AG04450 (cell line): ENCODE results near the gene ITM2B. TPM values are rescaled to one million over a fixed set of nuclear protein-coding genes. Genes with fewer than 3 reads are reported as not detected.
A peak's percentile ranks its signal among the peaks of the same experiment; 100 is the strongest.

Experiments
- CTCF ChIA-PET: fragments of 300-600, 350-600 bp; formaldehyde crosslinking; extraction: SDS; loops from one replicate; lab custom pipeline; 2022; ENCODE audit warnings: antibody characterized with exemption, inconsistent platforms; lab: Charles Lee
- POLR2A ChIA-PET: fragments of 350-600 bp; formaldehyde crosslinking; extraction: SDS; loops from one replicate; lab custom pipeline; 2021; ENCODE audit warnings: antibody characterized with exemption, inconsistent platforms; lab: Yijun Ruan, JAX
- DNase-seq: peaks from one replicate; pipeline ENCODE4 v3.0.0-alpha.2; 2011; ENCODE audit warnings: low read depth, low spot score
- H3K27ac ChIP-seq: one replicate; pipeline ENCODE4 v1.5.1; 2012; ENCODE audit warnings: low read depth, low read length, control low read depth
- H3K27me3 ChIP-seq: one replicate; pipeline ENCODE4 v1.6.0; 2012; ENCODE audit warnings: low read length; ENCODE audit not compliant: control insufficient read depth, insufficient read depth
- H3K4me3 ChIP-seq: 2 replicates; pipeline ENCODE4 v1.5.1; 2011; ENCODE audit warnings: mild to moderate bottlenecking, low read depth, low read length, control low read depth
- H3K9me3 ChIP-seq: 2 replicates; pipeline ENCODE4 v1.5.1; 2012; ENCODE audit warnings: low read length; ENCODE audit not compliant: control insufficient read depth, insufficient read depth
- CTCF ChIP-seq: IDR thresholded peaks from 2 replicates; pipeline ENCODE4 v1.5.1; 2011; ENCODE audit warnings: low read depth, low read length, control low read depth, inconsistent platforms
- polyA plus RNA-seq: library from polyadenylated mRNA; depleted of rRNA; stranded (reverse); fragments of >200 nt; gene quantifications from 2 replicates; pipeline ENCODE4 v1.2.3, GENCODE V29; 2011

ITM2B gene
- polyA plus RNA-seq, 1 experiment = 417 TPM

DNA sequence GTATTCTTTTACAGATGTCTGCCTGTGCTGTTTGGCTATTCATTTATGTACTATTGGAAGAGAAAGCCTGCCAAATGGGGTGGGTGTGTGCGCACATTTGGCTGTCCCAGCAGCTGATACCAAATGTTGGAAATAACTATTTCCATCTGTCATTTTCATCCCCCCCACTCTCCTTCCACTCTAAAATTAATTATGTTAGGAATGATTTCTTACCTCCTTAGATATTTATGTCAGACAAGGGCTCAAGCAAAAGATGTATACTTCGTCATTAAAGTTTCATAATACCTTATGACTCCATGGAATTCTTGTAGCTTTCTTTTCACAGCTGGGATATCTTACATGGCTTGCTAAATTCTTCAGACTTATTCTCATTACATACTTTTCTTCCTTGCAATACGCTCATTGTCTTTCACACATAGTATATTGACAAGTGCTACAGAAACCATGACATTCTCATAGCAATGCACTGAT, 18.6 kb downstream of the ITM2B start:
- ChIA-PET POLR2A (interaction anchor here (1.0 kb wide), 1 partner anchor 18 kb away, joined by 4 read pairs; the partner anchor contains the start of gene ITM2B), CTCF (interaction anchor here (1.2 kb wide), 1 partner anchor 30 kb away, joined by 3 read pairs; no protein-coding TSS in a partner anchor)
- Histone ChIP-seq H3K9me3 (no peaks in the 10 kb centered on the region), H3K27me3 (no peaks in the 10 kb centered on the region), H3K27ac (no peak overlapping the region), H3K4me3 (no peak overlapping the region)
- DNase-seq = peak; percentile 48
- TF ChIP-seq CTCF = no peak

GRCh38 chr13:48252176-48252575, 19.2 kb downstream of the ITM2B start:
- ChIA-PET CTCF (interaction anchor here (1.2 kb wide), 1 partner anchor 31 kb away, joined by 3 read pairs; no protein-coding TSS in a partner anchor), POLR2A (interaction anchor here (1.0 kb wide), 1 partner anchor 19 kb away, joined by 4 read pairs; the partner anchor contains the start of gene ITM2B)
- H3K27me3 ChIP-seq = no peaks in the 10 kb centered on the region
- DNase-seq = no peak
- H3K9me3 ChIP-seq = no peaks in the 10 kb centered on the region
- H3K4me3 ChIP-seq = no peak overlapping the region
- TF ChIP-seq CTCF = no peak
- H3K27ac ChIP-seq = peak overlapping the region; percentile 59

DNA sequence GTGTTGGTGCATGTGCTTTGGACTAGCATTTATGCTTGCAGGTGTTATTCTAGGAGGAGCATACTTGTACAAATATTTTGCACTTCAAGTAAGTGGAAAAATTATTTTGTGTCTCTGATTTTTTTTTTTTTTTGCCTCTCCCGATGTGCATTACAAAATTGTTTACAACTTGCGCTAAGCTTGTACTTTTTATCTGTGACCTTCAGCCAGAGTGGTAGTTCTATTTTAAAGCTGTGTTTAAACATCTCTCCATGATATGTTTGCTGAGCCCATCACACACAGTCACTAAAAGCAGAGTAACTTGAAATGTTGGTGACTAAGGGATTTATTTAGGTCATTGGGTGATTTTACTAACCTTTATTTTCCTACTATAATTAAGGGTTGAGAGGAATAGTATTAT, 20.8 kb downstream of the ITM2B start:
- ChIA-PET POLR2A (no interaction called here), CTCF (interaction anchor here (0.6 to 1.3 kb wide), 3 partner anchors 17 to 327 kb away, joined by 3 to 5 read pairs (median 5); no protein-coding TSS in a partner anchor)
- no peaks in the 10 kb centered on the region for H3K27me3 ChIP-seq
- TF ChIP-seq CTCF = no peak
- H3K9me3 ChIP-seq = no peaks in the 10 kb centered on the region
- H3K27ac ChIP-seq = no peak overlapping the region
- DNase-seq = no peak
- H3K4me3 ChIP-seq = no peak overlapping the region

- ChIA-PET CTCF (no interaction called here), POLR2A (interaction anchor here (0.8 kb wide), 1 partner anchor 22 kb away, joined by 3 read pairs; the partner anchor contains the start of gene ITM2B)
- H3K9me3 ChIP-seq = no peaks in the 10 kb centered on the region
- H3K4me3 ChIP-seq = no peak overlapping the region
- no peak overlapping the region for H3K27ac ChIP-seq
- DNase-seq = no peak
- TF ChIP-seq CTCF = no peak
- no peaks in the 10 kb centered on the region for H3K27me3 ChIP-seq
These were observed 22.1 kb downstream of the ITM2B start for GRCh38 chr13:48255090-48255489.

DNA sequence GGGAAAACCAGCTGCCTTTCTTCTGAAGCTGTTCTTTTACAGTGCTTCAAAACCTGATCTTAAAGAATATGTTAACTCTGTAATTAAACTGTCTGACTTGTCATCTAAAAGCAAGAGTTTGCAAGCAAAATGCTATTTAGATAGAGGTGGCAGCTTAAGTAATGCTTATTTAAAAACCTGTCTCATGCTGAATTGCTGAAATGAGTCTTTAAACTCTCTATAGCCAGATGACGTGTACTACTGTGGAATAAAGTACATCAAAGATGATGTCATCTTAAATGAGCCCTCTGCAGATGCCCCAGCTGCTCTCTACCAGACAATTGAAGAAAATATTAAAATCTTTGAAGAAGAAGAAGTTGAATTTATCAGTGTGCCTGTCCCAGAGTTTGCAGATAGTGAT, 22.9 kb downstream of the ITM2B start:
- POLR2A ChIA-PET = interaction anchor here (0.8 kb wide), 1 partner anchor 23 kb away, joined by 3 read pairs; the partner anchor contains the start of gene ITM2B
- CTCF ChIA-PET = no interaction called here
- no peak for TF ChIP-seq CTCF

More for the DNA sequence above, 22.9 kb downstream of the ITM2B start:
- no peak overlapping the region for H3K4me3 ChIP-seq
- H3K27me3 ChIP-seq = no peaks in the 10 kb centered on the region
- DNase-seq = no peak
- no peaks in the 10 kb centered on the region for H3K9me3 ChIP-seq
- H3K27ac ChIP-seq = no peak overlapping the region
